HEK293T (cell line): ENCODE results near the gene SIPA1L3.

Experiments
- ARNT ChIP-seq: fragments of 450-650 bp; IDR thresholded peaks from 2 replicates; pipeline ENCODE4 v1.6.1; 2017; ENCODE audit warnings: mild to moderate bottlenecking
- BHLHE40 ChIP-seq: fragments of 450-650 bp; IDR thresholded peaks from 2 replicates; pipeline ENCODE4 v1.6.1; 2016; ENCODE audit warnings: mild to moderate bottlenecking, moderate library complexity, borderline replicate concordance
- ELF4 ChIP-seq: fragments of 450-650 bp; IDR thresholded peaks from 2 replicates; pipeline ENCODE4 v1.6.1; 2017; ENCODE audit warnings: antibody characterized with exemption
- FOXA1 ChIP-seq: fragments of 450-650 bp; IDR thresholded peaks from 2 replicates; pipeline ENCODE4 v1.6.1; 2016; ENCODE audit warnings: mild to moderate bottlenecking
- FOXM1 ChIP-seq: fragments of 450-650 bp; IDR thresholded peaks from 2 replicates; pipeline ENCODE4 v1.6.1; 2017; ENCODE audit warnings: mild to moderate bottlenecking, borderline replicate concordance
- LEF1 ChIP-seq: fragments of 450-650 bp; IDR thresholded peaks from 2 replicates; pipeline ENCODE4 v1.6.1; 2017; ENCODE audit warnings: mild to moderate bottlenecking, borderline replicate concordance
- NFRKB ChIP-seq: fragments of 450-650 bp; IDR thresholded peaks from 2 replicates; pipeline ENCODE4 v1.6.1; 2016; ENCODE audit warnings: mild to moderate bottlenecking, moderate library complexity
- SP1 ChIP-seq: fragments of 450-650 bp; IDR thresholded peaks from 2 replicates; pipeline ENCODE4 v1.6.1; 2017
- SUZ12 ChIP-seq: fragments of 450-650 bp; IDR thresholded peaks from 2 replicates; pipeline ENCODE4 v1.6.1; 2016; ENCODE audit warnings: mild to moderate bottlenecking
- TARDBP ChIP-seq: fragments of 450-650 bp; IDR thresholded peaks from 2 replicates; pipeline ENCODE4 v1.6.1; 2016
- ZNF384 ChIP-seq: fragments of 450-650 bp; IDR thresholded peaks from 2 replicates; pipeline ENCODE4 v1.6.1; 2016
- TF ChIP-seq, protein P1 (sequence below): fragments of 450-650 bp; IDR thresholded peaks from 2 replicates; pipeline ENCODE4 v1.6.1; 2016

DNA sequence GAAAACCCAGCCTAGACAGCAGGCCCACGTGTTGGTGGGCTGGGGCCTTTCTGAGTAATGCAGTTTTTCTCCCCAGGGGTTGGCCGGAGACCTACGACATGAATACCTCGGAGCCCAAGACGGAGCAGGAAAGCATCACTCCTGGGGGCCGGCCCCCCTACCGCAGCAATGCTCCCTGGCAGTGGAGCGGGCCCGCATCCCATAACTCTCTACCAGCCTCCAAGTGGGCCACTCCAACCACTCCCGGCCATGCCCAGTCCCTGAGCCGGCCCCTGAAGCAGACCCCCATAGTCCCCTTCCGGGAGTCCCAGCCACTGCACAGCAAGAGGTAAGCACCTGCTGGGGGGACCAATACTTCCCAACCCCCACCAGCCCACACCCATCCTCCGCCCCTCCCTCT is 234.1 kb downstream of the SIPA1L3 start:
- TF ChIP-seq FOXM1 (no peak), BHLHE40 (no peak), SP1 (no peak), SUZ12 (no peak), ELF4 (no peak), NFRKB (no peak), FOXA1 (no peak), ARNT (no peak), ZNF384 (no peak), LEF1 (no peak), TARDBP (no peak)
- TF ChIP-seq, protein P1, sequence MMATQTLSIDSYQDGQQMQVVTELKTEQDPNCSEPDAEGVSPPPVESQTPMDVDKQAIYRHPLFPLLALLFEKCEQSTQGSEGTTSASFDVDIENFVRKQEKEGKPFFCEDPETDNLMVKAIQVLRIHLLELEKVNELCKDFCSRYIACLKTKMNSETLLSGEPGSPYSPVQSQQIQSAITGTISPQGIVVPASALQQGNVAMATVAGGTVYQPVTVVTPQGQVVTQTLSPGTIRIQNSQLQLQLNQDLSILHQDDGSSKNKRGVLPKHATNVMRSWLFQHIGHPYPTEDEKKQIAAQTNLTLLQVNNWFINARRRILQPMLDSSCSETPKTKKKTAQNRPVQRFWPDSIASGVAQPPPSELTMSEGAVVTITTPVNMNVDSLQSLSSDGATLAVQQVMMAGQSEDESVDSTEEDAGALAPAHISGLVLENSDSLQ = no peak
